ENCODE results near the gene B3GALNT2.

B3GALNT2 gene

DNA sequence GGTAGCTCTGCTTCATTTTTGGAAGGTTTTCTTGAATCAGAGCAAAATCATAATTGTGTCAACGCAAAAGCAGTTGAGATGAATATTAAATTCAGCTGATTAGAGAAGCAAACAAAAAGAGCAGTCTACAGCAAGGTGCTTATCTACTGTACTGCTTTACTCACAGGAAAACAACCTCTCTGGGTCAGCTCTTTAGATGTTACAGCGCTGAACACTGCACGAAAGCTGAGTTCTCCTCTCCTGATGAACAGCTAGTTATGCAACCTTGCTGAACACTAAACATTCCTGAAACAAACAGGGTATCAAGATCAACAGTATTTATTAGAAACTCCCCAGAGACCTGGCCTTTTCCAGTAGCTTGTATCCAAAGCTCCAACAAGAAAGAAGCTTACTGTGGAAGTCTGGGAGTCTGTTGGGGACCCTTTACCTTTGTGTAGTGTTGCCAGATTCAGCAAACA lies 95.7 kb downstream of the B3GALNT2 start:
- no peak for DNase-seq

- no peak for DNase-seq
Observed at GRCh38 chr1:235407419-235407818, 96.8 kb downstream of the B3GALNT2 start.

GRCh38 chr1:235404190-235404589 lies 100.1 kb downstream of the B3GALNT2 start:
- DNase-seq: no peak

DNA sequence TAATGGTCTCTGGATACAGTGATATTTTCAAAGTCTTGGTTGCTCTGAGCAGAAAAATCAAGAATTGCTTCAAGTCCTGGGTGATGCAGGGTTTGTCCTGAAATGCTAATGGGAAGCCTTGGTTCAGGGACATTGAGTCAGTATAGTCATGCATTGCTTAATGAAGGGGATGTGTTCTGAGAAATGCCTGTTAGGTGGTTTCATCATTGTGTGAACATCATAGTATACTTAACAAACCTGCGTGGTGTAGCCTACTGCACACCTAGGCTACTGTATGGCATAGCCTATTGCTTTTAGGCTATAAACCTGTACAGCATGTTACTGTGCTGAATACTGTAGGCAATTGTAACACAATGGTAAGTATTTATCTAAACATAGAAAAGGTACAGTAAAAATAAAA lies 100.7 kb downstream of the B3GALNT2 start:
- no peak for DNase-seq

- no peak for DNase-seq
Observed at GRCh38 chr1:235402457-235403200, 101.6 kb downstream of the B3GALNT2 start.

- no peak for DNase-seq
Observed at GRCh38 chr1:235401251-235401650, 103.0 kb downstream of the B3GALNT2 start.
